SKM-1 (cell line): Measurements from ENCODE around the gene TBX3.
"Not testable (repeated sequence)": the region's sequence is repeated elsewhere in the genome, so short reads cannot be mapped to it uniquely, and the experiment has no call there.

Source experiments
- DNase-seq: peaks from one replicate; lab custom pipeline; 2025; ENCODE audit not compliant: unreplicated experiment; lab: John Stamatoyannopoulos, UW

TBX3 gene

GRCh38 chr12:114684098-114684869 lies at the start of gene TBX3:
Gene TBX3, minus strand, starts transcription at chr12:114684175. Its CDS starts 975 bp downstream, at chr12:114683200.
- peak; percentile 89 for DNase-seq

GRCh38 chr12:114732426-114733030 lies 48.6 kb upstream of the TBX3 start:
- no peak for DNase-seq

- no peak for DNase-seq
These were observed 45.8 kb upstream of the TBX3 start for GRCh38 chr12:114729731-114730130.

- DNase-seq: no peak
These were observed 42.2 kb upstream of the TBX3 start for GRCh38 chr12:114726092-114726710.

GRCh38 chr12:114722176-114722575 lies 38.2 kb upstream of the TBX3 start:
- DNase-seq: not testable (repeated sequence)

- DNase-seq: no peak
These were observed 37.3 kb upstream of the TBX3 start for GRCh38 chr12:114721266-114721665.

GRCh38 chr12:114713466-114714215 lies 29.7 kb upstream of the TBX3 start:
- DNase-seq: no peak

GRCh38 chr12:114711689-114712152 lies 27.7 kb upstream of the TBX3 start:
- no peak for DNase-seq

- DNase-seq: no peak
These were observed 26.2 kb upstream of the TBX3 start for GRCh38 chr12:114710151-114710550.

- no peak for DNase-seq
These were observed 25.1 kb upstream of the TBX3 start for GRCh38 chr12:114709112-114709511.

GRCh38 chr12:114708598-114708997 lies 24.6 kb upstream of the TBX3 start:
- not testable (repeated sequence) for DNase-seq

- no peak for DNase-seq
These were observed 20.1 kb upstream of the TBX3 start for GRCh38 chr12:114704096-114704495.

- DNase-seq: no peak
These were observed 19.1 kb upstream of the TBX3 start for GRCh38 chr12:114703060-114703493.

GRCh38 chr12:114702462-114702861 lies 18.5 kb upstream of the TBX3 start:
- no peak for DNase-seq

GRCh38 chr12:114701553-114701952 lies 17.6 kb upstream of the TBX3 start:
- DNase-seq: no peak

- DNase-seq: no peak
These were observed 17.1 kb upstream of the TBX3 start for GRCh38 chr12:114701104-114701414.

GRCh38 chr12:114700392-114701103 lies 16.6 kb upstream of the TBX3 start:
- no peak for DNase-seq

GRCh38 chr12:114698566-114699163 lies 14.7 kb upstream of the TBX3 start:
- no peak for DNase-seq

GRCh38 chr12:114697741-114698565 lies 14.0 kb upstream of the TBX3 start:
- no peak for DNase-seq
